Loucy (cell line): ENCODE results near the gene PNPLA2.

Experiments
- H2AFZ ChIP-seq: fragments of 200-600 bp; sonication (generic); 2 replicates; pipeline ENCODE4 v1.6.0; 2016; ENCODE audit warnings: antibody characterized with exemption, mild to moderate bottlenecking, low read length, moderate library complexity
- H3F3A ChIP-seq: fragments of 200-600 bp; 2 replicates; pipeline ENCODE4 v1.6.0; 2016; ENCODE audit warnings: antibody characterized with exemption, low read depth, mild to moderate bottlenecking
- H3K27me3 ChIP-seq: fragments of 200-600 bp; sonication (generic); 2 replicates; pipeline ENCODE4 v1.6.1; 2014; ENCODE audit warnings: low read length, mild to moderate bottlenecking; ENCODE audit not compliant: insufficient read depth, poor library complexity, severe bottlenecking
- H3K36me3 ChIP-seq: fragments of 200-600 bp; sonication (generic); 2 replicates; pipeline ENCODE4 v1.6.1; 2016; ENCODE audit warnings: low read length; ENCODE audit not compliant: insufficient read depth
- H3K4me1 ChIP-seq: fragments of 200-600 bp; sonication (generic); 2 replicates; pipeline ENCODE4 v1.5.1; 2014; ENCODE audit warnings: low read length, mild to moderate bottlenecking; ENCODE audit not compliant: insufficient read depth, poor library complexity, severe bottlenecking
- H3K4me2 ChIP-seq: fragments of 200-600 bp; sonication (generic); 2 replicates; pipeline ENCODE4 v1.6.0; 2014; ENCODE audit warnings: antibody characterized with exemption, low read length, low read depth, mild to moderate bottlenecking; ENCODE audit not compliant: poor library complexity, severe bottlenecking
- H3K4me3 ChIP-seq: fragments of 200-600 bp; sonication (generic); 2 replicates; pipeline ENCODE4 v1.5.1; 2014; ENCODE audit warnings: low read length, mild to moderate bottlenecking, mixed read lengths; ENCODE audit not compliant: poor library complexity, severe bottlenecking
- H3K79me2 ChIP-seq: fragments of 200-600 bp; sonication (generic); 2 replicates; pipeline ENCODE4 v1.6.1; 2014; ENCODE audit warnings: low read length; ENCODE audit not compliant: insufficient read depth
- H3K9ac ChIP-seq: fragments of 200-600 bp; sonication (generic); 2 replicates; pipeline ENCODE4 v1.6.0; 2014; ENCODE audit warnings: mild to moderate bottlenecking, low read depth, low read length, moderate library complexity; ENCODE audit not compliant: poor library complexity, severe bottlenecking
- H3K9me2 ChIP-seq: fragments of 200-600 bp; sonication (generic); replicated peaks from 2 replicates; pipeline ENCODE4 v1.6.1; 2016; ENCODE audit warnings: low read depth, low read length, mixed read lengths
- H3K9me3 ChIP-seq: fragments of 200-600 bp; sonication (generic); 2 replicates; pipeline ENCODE4 v1.6.1; 2014; ENCODE audit warnings: mild to moderate bottlenecking, antibody characterized with exemption, low read length, low read depth; ENCODE audit not compliant: insufficient read depth
- H4K20me1 ChIP-seq: fragments of 200-600 bp; sonication (generic); 2 replicates; pipeline ENCODE4 v1.6.0; 2014; ENCODE audit warnings: antibody characterized with exemption, low read length, mild to moderate bottlenecking; ENCODE audit not compliant: insufficient read depth, poor library complexity, severe bottlenecking
- EZH2phosphoT487 ChIP-seq: fragments of 200-600 bp; IDR thresholded peaks from 2 replicates; pipeline ENCODE4 v1.6.1; 2018; ENCODE audit warnings: antibody characterized with exemption, mild to moderate bottlenecking, moderate library complexity, borderline replicate concordance
- TF ChIP-seq, protein P1 (sequence below): fragments of 200-600 bp; sonication (generic); conservative IDR thresholded peaks from 2 replicates; pipeline ENCODE4 v1.5.1; 2014; ENCODE audit warnings: mild to moderate bottlenecking, antibody characterized with exemption, low read length

Gene PNPLA2

DNA sequence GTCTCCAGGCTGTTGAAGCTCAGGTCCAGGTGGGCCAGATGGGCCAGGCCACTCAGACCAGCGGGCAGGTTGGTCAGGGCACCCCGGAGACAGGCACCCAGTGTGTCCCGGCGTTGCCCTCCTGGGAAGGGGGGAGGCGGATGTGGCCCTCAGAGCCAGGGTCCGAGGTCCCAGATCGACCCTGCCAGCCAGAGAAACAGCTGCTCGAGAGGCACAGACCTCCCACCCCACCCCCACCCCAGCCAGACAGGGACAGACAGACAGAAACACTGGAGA lies 15.3 kb upstream of the PNPLA2 start:
- Histone ChIP-seq H3F3A (no peaks in the 10 kb centered on the region; the same call in 1 of the 2 replicates), H3K9me3 (no peaks in the 10 kb centered on the region), H4K20me1 (peaks cover 7% of the 10 kb centered on the region), H3K36me3 (no peaks in the 10 kb centered on the region), H3K9ac (peak overlapping the region; percentile 99), H3K79me2 (peaks cover 32% of the 10 kb centered on the region), H3K9me2 (no peaks in the 10 kb centered on the region), H3K4me2 (peak overlapping the region; percentile 100), H2AFZ (no peak overlapping the region), H3K27me3 (no peaks in the 10 kb centered on the region), H3K4me3 (peak overlapping the region; percentile 95), H3K4me1 (peaks cover 20% of the 10 kb centered on the region)
- no peak for TF ChIP-seq EZH2phosphoT487
- TF ChIP-seq, protein P1, sequence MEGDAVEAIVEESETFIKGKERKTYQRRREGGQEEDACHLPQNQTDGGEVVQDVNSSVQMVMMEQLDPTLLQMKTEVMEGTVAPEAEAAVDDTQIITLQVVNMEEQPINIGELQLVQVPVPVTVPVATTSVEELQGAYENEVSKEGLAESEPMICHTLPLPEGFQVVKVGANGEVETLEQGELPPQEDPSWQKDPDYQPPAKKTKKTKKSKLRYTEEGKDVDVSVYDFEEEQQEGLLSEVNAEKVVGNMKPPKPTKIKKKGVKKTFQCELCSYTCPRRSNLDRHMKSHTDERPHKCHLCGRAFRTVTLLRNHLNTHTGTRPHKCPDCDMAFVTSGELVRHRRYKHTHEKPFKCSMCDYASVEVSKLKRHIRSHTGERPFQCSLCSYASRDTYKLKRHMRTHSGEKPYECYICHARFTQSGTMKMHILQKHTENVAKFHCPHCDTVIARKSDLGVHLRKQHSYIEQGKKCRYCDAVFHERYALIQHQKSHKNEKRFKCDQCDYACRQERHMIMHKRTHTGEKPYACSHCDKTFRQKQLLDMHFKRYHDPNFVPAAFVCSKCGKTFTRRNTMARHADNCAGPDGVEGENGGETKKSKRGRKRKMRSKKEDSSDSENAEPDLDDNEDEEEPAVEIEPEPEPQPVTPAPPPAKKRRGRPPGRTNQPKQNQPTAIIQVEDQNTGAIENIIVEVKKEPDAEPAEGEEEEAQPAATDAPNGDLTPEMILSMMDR: no peak

DNA sequence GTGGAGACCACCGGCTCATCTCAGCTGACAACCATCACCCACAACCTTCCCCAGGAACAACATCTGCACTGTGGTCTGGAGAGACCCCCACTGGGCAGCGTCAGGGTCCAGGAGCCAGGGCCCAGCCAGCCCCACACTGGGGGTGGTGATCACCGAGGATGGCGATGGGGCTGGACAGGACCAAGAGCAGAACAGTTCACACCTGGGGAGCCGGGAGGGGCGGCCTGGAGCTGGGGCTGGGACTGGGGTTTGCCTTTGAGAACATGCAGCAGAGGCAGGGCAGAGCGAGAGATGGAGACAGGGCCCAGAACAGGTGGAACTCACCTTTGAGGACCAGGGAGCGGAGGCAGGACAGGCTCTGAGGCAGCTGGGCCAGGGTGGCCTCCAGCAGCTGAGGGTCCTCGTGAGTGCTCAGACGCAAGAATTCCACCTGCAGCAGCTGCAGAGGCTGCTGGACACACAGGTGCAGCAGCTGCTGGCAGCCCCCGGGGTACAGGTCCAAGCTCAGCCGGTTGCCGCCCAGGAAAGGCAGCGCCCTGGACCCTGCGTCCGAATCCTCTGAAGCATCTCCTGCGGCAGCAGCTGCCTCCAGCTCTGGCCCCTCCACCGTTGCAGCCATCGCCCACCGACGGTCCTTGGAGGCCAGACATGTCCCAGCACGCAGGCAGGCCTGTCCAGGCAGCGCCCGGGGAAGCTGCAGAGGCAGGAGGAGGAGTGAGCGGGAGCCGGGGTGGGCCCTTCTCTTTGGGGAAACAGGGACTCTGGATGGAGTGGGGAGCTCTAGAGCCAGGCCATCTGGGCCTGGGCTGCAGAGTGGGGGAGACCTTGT lies 14.7 kb upstream of the PNPLA2 start:
- Histone ChIP-seq H3K4me1 (peaks cover 26% of the 10 kb centered on the region), H3F3A (no peaks in the 10 kb centered on the region; the same call in 1 of the 2 replicates), H3K27me3 (no peaks in the 10 kb centered on the region), H4K20me1 (peaks cover 7% of the 10 kb centered on the region), H3K4me2 (peak overlapping the region; percentile 100), H3K79me2 (peaks cover 38% of the 10 kb centered on the region), H2AFZ (no peak overlapping the region), H3K4me3 (peak overlapping the region; percentile 95), H3K9me2 (no peaks in the 10 kb centered on the region), H3K9me3 (no peaks in the 10 kb centered on the region), H3K9ac (peak overlapping the region; percentile 99), H3K36me3 (no peaks in the 10 kb centered on the region)
- TF ChIP-seq, protein P1: no peak
- no peak for TF ChIP-seq EZH2phosphoT487

DNA sequence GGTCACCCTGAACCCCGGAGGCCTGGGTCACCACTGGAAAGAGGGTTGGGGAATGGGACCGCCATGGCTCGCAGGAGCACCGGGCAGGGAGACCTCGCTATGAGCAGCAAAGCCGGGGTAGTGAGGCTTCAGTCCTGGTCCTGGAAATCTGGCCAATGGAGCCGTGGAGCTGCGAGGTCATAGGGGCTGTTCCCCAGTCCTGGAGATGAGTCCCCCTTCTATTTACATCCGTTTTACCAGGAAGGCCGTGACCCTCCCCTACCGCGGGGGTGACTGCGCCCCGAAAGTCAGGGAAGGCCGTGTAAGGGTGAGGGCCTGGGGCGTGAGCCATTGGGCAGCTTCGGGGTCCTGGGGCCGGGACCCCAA lies 14.1 kb upstream of the PNPLA2 start:
- Histone ChIP-seq H3K27me3 (no peaks in the 10 kb centered on the region), H3K9me3 (no peaks in the 10 kb centered on the region), H3K4me3 (peak overlapping the region; percentile 95), H3K9ac (peak overlapping the region; percentile 99), H3K4me2 (peak overlapping the region; percentile 100), H3K36me3 (no peaks in the 10 kb centered on the region), H3K4me1 (peaks cover 26% of the 10 kb centered on the region), H3K79me2 (peaks cover 40% of the 10 kb centered on the region), H3K9me2 (no peaks in the 10 kb centered on the region), H3F3A (no peaks in the 10 kb centered on the region; the same call in 1 of the 2 replicates), H2AFZ (peak overlapping the region; percentile 68), H4K20me1 (peaks cover 7% of the 10 kb centered on the region)
- no peak for TF ChIP-seq EZH2phosphoT487
- TF ChIP-seq, protein P1: no peak
